HepG2 (cell line): ENCODE measurements around the gene PLS1. TPM values are rescaled to one million over a fixed set of nuclear protein-coding genes. Genes with fewer than 3 reads are reported as not detected.

Source experiments
- polyA plus RNA-seq, 8 experiments: library from polyadenylated mRNA; depleted of rRNA in 3 of 8; stranded (reverse) in 7 of 8; unstranded in 1 of 8; fragments of >200 nt; fragmentation: Illumina TruSeq in 4 of 8; extraction: Trizol in 4 of 8; gene quantifications; 2 replicates each; pipeline versions ENCODE4 v1.2.1 to v1.2.3, GENCODE V29; 2011 to 2016; ENCODE audit warnings: low read depth in 4 of 8, missing spikeins in 1 of 8, mixed read lengths in 1 of 8; ENCODE audit not compliant: insufficient read depth in 1 of 8
- small RNA-seq, 3 experiments: library from RNA; depleted of rRNA; stranded (forward); fragments of <200 nt; gene quantifications; one replicate each; pipeline ENCODE3, GENCODE V24; 2012; ENCODE audit warnings: low read depth in 2 of 3, low replicate concordance in 1 of 3; ENCODE audit not compliant: insufficient read length in 3 of 3, insufficient read depth in 2 of 3
- total RNA-seq, 5 experiments: library from RNA; depleted of rRNA; stranded (reverse); fragments of >200 nt; fragmentation: Illumina TruSeq; extraction: Trizol; gene quantifications; 2 replicates each; pipeline ENCODE4 v1.2.3, GENCODE V29; 2016; ENCODE audit warnings: low read depth in 1 of 5

Gene PLS1
- total and polyA plus RNA-seq, 2 of the 13 experiments (the other 11 are each of a cell fraction or from before 2014, with no cell fraction given) = 11.2 to 21.1 TPM

Small RNA genes within 50 kb of the gene (small RNA-seq; reads per million reads assigned to genes)
- gene RNA5SP143 = 0 reads per million in 3 experiments

Other genes with a start within 250 kb of the PLS1 start
- gene XRN1, start 148.4 kb upstream of the PLS1 start, total RNA-seq (2016; rRNA removed; fragmentation: Illumina TruSeq; extraction: Trizol) = 13.2 and 18.1 TPM in 2 replicates
- 11.2 and 13.3 TPM in 2 replicates for gene XRN1, start 148.4 kb upstream of the PLS1 start, polyA plus RNA-seq (2011; rRNA removed)
- 17.0 and 21.7 TPM in 2 replicates for gene ATR, start 17.7 kb upstream of the PLS1 start, total RNA-seq (2016; rRNA removed; fragmentation: Illumina TruSeq; extraction: Trizol)
- gene ATR, start 17.7 kb upstream of the PLS1 start, polyA plus RNA-seq (2011; rRNA removed) = 5.4 and 6.6 TPM in 2 replicates
- 7.6 and 10.8 TPM in 2 replicates for gene TRPC1, start 127.6 kb downstream of the PLS1 start, total RNA-seq (2016; rRNA removed; fragmentation: Illumina TruSeq; extraction: Trizol)
- 12.2 and 13.1 TPM in 2 replicates for gene TRPC1, start 127.6 kb downstream of the PLS1 start, polyA plus RNA-seq (2011; rRNA removed)